GM12801 (cell line): ENCODE measurements around the gene AFF3.

ENCODE experiments used
- CTCF ChIP-seq: IDR thresholded peaks from one replicate; pipeline ENCODE4 v1.5.1; 2011; ENCODE audit warnings: control low read depth; ENCODE audit not compliant: insufficient read length; ENCODE audit errors: extremely low read depth

AFF3 gene

GRCh38 chr2:100064165-100064564, 78.2 kb downstream of the AFF3 start:
- TF ChIP-seq CTCF = no peak

- no peak for TF ChIP-seq CTCF
These were observed 78.9 kb downstream of the AFF3 start for GRCh38 chr2:100063459-100063953.

- no peak for TF ChIP-seq CTCF
These were observed 80.1 kb downstream of the AFF3 start for GRCh38 chr2:100062336-100062735.

GRCh38 chr2:100060875-100061274, 81.5 kb downstream of the AFF3 start:
- TF ChIP-seq CTCF = no peak

- no peak for TF ChIP-seq CTCF
These were observed 82.8 kb downstream of the AFF3 start for GRCh38 chr2:100059638-100060037.

GRCh38 chr2:100057901-100058261, 84.5 kb downstream of the AFF3 start:
- no peak for TF ChIP-seq CTCF

GRCh38 chr2:100054426-100054825, 88.0 kb downstream of the AFF3 start:
- no peak for TF ChIP-seq CTCF

GRCh38 chr2:100053087-100053885, 89.1 kb downstream of the AFF3 start:
- TF ChIP-seq CTCF = no peak
